ENCODE data around the gene SV2C.

Gene SV2C

GRCh38 chr5:76388791-76389512, 305.8 kb downstream of the SV2C start:
- DNase-seq, result peak; percentile 6

- no peak for DNase-seq
These were observed 306.5 kb downstream of the SV2C start for GRCh38 chr5:76389513-76390154.

- no peak for DNase-seq
These were observed 307.8 kb downstream of the SV2C start for GRCh38 chr5:76391014-76391413.

DNA sequence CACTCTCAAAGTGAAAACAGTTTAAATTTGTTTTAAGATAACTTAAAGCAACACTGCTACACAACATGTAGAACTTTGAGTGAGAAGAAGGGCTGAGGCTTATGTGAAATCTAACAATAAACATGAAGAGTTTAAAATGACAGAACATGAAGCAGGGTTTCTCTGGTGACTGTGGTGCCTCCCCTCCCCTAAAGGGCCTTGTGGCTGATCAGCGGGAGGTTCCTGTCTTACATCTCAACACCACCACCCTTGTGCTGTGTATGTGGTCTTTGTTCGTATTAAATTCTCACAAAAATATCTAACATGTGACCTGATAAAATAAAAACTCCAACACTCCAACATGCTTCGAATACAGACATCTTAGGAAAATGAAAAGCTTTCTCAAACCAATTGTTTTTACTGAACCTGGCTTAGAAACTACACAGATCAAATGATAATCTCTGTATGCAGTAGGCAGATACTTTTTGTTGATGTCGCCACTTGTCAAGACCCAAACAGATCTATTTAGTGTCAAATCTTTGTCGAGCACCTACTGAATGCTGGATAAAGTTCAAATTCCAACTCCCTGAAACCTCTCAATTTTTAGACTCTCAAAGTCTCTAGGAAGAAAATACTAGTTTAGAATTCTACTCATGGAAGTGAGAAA, 310.0 kb downstream of the SV2C start:
- DNase-seq, result no peak

DNA sequence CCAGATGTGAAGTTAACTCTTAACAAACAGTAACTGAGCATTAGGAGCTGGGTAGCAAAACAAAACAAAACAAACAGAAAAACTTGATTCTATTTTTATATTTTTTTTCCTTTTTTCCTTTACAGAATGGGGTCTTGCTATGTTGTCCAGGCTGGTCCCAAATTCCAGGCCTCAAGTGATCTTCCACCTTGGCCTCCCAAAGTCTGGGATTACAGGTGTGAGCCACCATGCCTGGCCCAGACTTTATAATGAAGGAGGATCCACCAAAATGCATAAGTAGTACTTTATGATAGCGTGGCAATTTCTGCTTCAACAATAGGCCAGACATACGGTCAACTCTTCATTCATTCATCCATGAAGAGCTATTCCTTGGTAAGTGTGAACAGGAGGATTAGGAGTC, 314.0 kb downstream of the SV2C start:
- DNase-seq, result no peak

DNA sequence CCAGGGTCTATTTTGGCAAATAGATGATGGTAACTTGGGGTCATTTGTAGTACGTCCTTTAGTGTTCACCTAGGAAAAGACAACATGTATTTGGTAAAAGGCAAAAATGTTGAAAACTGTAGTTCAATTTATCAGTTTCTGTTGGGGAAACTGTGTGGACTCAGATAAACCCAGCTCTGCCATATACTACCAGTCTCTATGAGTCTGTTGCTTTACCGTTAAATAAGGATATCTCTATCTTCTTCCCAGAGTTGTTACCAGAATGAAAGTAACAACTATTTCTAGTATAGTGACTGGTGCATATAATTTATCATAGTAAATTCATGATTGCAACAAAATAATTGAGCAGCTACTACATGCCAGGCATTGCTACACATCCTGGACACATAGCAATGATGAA, 316.1 kb downstream of the SV2C start:
- DNase-seq, result no peak

- no peak for DNase-seq
These were observed 317.3 kb downstream of the SV2C start for GRCh38 chr5:76400466-76400865.

GRCh38 chr5:76401801-76402250, 318.6 kb downstream of the SV2C start:
- DNase-seq, result no peak

GRCh38 chr5:76402251-76402885, 319.2 kb downstream of the SV2C start:
- DNase-seq, result no peak

DNA sequence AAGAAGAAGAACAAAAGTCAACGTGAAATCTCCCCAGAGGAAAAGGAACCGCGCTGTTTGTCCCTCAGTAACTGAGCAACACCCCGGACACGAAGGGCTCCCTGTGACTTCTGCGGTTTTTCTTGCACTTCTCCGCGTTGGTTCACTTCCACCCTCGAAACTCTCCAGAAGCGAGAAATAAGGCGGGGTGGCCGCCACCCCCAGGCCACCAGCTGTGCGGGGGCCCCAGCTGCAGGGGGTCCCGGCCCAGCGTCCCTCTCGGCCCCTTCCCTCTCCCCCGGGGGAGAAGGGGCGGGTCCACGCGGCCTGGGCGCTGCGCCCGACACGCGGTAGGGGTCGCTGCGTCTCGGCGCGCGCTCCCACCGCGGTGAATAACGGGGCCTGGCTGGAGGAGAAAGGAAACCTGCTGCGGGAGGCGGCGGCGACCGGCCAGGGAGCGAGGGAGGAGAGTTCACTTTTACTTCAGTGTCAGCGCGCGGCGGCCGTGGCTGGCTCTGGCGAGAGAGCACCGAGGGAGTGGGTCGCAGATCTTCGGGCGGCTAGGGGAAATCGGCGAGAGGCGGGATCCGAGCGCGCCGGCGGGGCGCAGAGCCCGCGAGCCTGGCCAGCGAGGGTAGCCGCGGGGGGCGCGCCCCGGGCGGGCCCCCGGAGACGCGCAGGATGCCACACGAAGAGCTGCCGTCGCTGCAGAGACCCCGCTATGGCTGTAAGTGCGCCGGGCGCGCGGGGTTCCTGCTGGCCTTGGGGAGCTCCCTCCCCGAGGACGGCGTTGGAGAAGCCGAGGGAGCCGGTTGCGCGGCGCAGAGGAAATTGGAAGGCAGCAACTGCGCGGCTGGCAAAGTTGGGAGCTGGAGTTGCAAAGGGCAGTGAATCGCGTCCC, 319.9 kb downstream of the SV2C start, which contains the start of gene IQGAP2:
TSS of gene IQGAP2 (plus strand) at position 400 of the 880 bp plus-strand sequence. CDS start at position 661, 261 bp downstream.
- no peak for DNase-seq

Data from NCI-H526 treated with DMSO at 0.1 percent for 48 hours (cell line).